Bronchial epithelial cell (primary cell): Measurements from ENCODE around the gene HDAC9. TPM values are rescaled to one million over a fixed set of nuclear protein-coding genes. Genes with fewer than 3 reads are reported as not detected.

ENCODE experiments used
- DNase-seq: peaks from one replicate; pipeline ENCODE4 v3.0.0-alpha.2; 2010; ENCODE audit warnings: low read depth
- FAIRE-seq: peaks from 2 replicates; lab custom pipeline; 2011; peaks lifted over from hg19 to GRCh38; lab: Jason Lieb, UNC
- H3K27me3 ChIP-seq: 2 replicates; pipeline ENCODE4 v1.5.1; 2011; ENCODE audit warnings: low read length; ENCODE audit not compliant: control insufficient read depth, insufficient read depth
- H3K36me3 ChIP-seq: 2 replicates; pipeline ENCODE4 v1.5.1; 2011; ENCODE audit warnings: low read length; ENCODE audit not compliant: control insufficient read depth, insufficient read depth
- H3K4me3 ChIP-seq: 2 replicates; pipeline ENCODE4 v1.5.1; 2011; ENCODE audit warnings: mild to moderate bottlenecking, low read depth, low read length, control low read depth
- total RNA-seq: library from RNA; depleted of rRNA; stranded (reverse); fragments of >200 nt; gene quantifications from 2 replicates; pipeline ENCODE4 v1.2.1, GENCODE V29; 2014
- TF ChIP-seq, protein P1 (sequence below): IDR thresholded peaks from 2 replicates; pipeline ENCODE4 v1.5.1; 2011; ENCODE audit warnings: mild to moderate bottlenecking, moderate library complexity, low read length, control low read depth, inconsistent platforms; ENCODE audit not compliant: insufficient read depth, severe bottlenecking

Gene HDAC9
- total RNA-seq, 1 donor from 2014 or later, result 12.1 TPM

DNA sequence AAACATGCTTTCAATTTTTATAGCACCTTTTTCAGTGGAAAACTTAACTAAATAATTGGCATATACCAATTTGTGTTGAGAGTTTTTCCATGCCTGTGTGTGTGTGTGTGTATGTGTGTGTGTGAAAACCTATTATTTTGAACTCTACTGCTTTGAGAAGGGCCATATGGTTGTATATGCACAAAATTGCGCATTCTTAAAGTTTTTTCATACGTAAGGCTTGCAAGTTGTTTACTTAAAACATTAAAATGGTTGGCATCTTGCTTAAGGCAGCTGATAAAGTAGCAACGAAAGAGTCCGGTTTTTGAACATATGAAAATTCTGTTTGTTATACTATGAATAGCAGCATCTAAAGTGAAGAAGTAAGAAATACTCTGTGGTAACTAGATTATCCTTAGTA, 84.1 kb downstream of the HDAC9 start:
- FAIRE-seq, result no peak
- TF ChIP-seq, protein P1, sequence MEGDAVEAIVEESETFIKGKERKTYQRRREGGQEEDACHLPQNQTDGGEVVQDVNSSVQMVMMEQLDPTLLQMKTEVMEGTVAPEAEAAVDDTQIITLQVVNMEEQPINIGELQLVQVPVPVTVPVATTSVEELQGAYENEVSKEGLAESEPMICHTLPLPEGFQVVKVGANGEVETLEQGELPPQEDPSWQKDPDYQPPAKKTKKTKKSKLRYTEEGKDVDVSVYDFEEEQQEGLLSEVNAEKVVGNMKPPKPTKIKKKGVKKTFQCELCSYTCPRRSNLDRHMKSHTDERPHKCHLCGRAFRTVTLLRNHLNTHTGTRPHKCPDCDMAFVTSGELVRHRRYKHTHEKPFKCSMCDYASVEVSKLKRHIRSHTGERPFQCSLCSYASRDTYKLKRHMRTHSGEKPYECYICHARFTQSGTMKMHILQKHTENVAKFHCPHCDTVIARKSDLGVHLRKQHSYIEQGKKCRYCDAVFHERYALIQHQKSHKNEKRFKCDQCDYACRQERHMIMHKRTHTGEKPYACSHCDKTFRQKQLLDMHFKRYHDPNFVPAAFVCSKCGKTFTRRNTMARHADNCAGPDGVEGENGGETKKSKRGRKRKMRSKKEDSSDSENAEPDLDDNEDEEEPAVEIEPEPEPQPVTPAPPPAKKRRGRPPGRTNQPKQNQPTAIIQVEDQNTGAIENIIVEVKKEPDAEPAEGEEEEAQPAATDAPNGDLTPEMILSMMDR, result no peak
- Histone ChIP-seq H3K36me3 (no peaks in the 10 kb centered on the region), H3K27me3 (no peaks in the 10 kb centered on the region), H3K4me3 (no peak overlapping the region)
- no peak for DNase-seq

DNA sequence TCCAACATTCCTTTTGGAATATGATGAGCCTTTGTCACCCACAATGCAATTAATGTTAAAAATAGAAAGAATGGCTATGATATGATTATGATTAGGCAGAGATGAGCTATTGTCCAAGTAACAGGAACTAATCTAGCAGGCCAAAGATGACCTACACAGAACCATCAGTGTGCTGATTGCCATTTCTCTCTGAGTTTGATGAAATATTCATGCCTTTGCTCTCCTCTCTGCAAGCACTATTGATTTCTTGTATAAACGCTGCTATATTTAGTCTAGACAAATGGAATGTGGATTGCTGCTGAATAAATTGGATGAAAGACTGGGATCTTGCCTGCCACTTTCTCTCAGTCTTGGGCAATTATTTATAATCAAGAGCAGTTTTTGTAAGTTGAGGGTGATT, 85.4 kb downstream of the HDAC9 start:
- FAIRE-seq, result no peak
- Histone ChIP-seq H3K36me3 (no peaks in the 10 kb centered on the region), H3K4me3 (no peak overlapping the region), H3K27me3 (no peaks in the 10 kb centered on the region)
- TF ChIP-seq, protein P1, result no peak
- no peak for DNase-seq

DNA sequence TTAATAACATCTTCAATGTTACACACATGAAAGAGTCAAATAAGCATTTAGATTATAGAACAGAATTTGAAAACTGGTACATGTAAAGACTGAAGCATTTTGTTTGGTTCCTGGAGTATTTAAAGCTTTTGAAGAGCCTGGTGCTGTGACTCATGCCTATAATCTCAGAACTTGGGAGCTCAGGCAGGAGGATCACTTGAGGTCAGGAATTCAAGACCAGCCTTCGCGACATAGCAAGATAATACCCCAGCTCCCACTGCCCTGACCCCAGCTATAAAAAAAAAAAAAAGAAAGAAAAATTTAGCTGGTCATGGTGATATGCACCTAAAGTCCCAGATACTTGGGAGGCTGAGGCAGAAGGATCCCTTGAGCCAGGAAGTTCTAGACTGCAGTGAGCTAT, 87.8 kb downstream of the HDAC9 start:
- peak; percentile 14 for DNase-seq
- no peak for FAIRE-seq
- Histone ChIP-seq H3K4me3 (no peak overlapping the region), H3K27me3 (no peaks in the 10 kb centered on the region), H3K36me3 (no peaks in the 10 kb centered on the region)
- TF ChIP-seq, protein P1, result no peak

DNA sequence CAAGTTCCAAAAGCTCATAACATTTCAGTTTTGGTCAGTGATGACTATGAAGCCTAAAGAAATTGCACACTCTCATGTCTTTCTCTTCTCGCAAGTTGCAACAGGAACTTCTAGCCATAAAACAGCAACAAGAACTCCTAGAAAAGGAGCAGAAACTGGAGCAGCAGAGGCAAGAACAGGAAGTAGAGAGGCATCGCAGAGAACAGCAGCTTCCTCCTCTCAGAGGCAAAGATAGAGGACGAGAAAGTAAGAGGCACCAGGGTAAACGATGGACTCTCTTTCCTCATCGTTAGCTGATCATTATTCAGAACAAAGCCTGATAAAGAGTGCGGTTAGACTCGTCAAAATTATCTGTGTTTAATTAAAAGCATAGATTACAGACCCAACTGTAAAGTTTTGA, 94.7 kb downstream of the HDAC9 start:
- TF ChIP-seq, protein P1, result no peak
- Histone ChIP-seq H3K4me3 (no peak overlapping the region), H3K27me3 (no peaks in the 10 kb centered on the region), H3K36me3 (no peaks in the 10 kb centered on the region)
- FAIRE-seq (no peak), DNase-seq (no peak)

DNA sequence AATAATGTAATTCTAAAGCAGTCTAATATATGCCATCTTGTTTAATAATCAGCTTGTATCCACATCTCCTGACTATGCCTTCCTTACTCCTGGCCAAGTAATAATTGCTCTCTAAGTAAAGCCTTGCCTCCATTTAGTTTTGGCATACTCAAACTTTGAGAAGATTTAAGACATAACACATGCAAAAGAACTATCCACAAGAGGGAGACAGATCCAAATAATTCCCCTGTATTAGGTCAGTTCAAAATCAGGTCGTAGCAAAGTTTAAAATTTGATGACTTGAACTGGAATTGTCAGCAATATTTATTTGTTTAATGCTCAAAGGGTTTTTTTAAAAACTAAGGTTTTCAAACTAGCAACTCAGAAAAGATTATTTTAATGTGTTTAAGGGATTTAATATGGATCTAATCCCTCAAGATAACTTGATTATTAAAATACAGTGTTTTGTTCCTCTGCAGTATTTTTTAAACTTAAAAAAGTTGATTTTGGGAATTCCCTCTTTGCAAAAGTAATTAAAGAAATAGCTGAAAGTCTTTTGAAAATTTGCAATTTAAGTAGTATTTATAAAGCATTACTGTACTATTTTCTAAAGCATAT, 95.3 kb downstream of the HDAC9 start:
- Histone ChIP-seq H3K27me3 (no peaks in the 10 kb centered on the region), H3K36me3 (no peaks in the 10 kb centered on the region), H3K4me3 (no peak overlapping the region)
- FAIRE-seq (no peak), DNase-seq (peak; percentile 54)
- TF ChIP-seq, protein P1, result peak; percentile 45

DNA sequence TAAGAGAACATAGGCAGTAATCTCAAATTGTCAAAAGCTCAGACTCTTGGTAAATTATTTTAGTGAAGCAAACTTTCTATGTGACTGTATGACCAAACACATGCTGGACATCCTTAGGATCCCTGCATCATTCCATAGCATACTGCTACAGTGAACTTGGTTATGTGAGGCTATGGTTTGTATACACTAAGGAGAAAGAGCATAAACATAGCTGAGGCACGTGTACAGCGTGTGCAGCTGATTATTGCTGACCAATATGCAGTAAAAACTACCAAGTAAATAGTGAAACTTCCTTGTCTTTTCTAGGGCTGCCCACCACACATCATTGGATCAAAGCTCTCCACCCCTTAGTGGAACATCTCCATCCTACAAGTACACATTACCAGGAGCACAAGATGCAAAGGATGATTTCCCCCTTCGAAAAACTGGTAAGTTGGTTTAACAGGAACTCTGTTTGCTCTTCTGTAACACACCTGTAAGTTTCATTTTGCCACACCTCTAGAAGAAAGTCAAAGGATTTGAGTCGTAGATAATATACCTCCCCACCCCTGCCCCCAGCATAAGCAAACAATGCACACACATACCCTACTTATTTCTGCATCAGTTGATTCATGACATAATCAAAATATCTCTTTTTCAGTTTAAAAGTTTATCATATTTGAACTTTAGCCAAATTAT, 98.2 kb downstream of the HDAC9 start:
- TF ChIP-seq, protein P1, result no peak
- DNase-seq (no peak), FAIRE-seq (no peak)
- Histone ChIP-seq H3K4me3 (no peak overlapping the region), H3K27me3 (no peaks in the 10 kb centered on the region), H3K36me3 (no peaks in the 10 kb centered on the region)
